Psoas muscle (tissue), 8 donors: ENCODE results near the gene UQCC5. TPM values are rescaled to one million over a fixed set of nuclear protein-coding genes. Genes with fewer than 3 reads are reported as not detected.

Experiments
- ATAC-seq, 4 donors: fragments of 200-7000 bp; cut with Tn5 transposase; one replicate each; pipeline ENCODE4 v1.9.1; 2020; ENCODE audit warnings: moderate library complexity in 3 of 4, mild to moderate bottlenecking in 2 of 4
- DNase-seq, 2 donors: peaks; one replicate each; pipeline ENCODE4 v3.0.0-alpha.2; 2020
- H3K27ac ChIP-seq: fragments of 200-600 bp; one replicate; pipeline ENCODE4 v1.8.0; 2022
- H3K27me3 ChIP-seq, 3 donors: fragments of 200-600 bp in 1 of 3; one replicate each; pipeline versions ENCODE4 v1.6.1 to v1.8.0; 2013 to 2022; ENCODE audit warnings: low read length in 2 of 3, mild to moderate bottlenecking in 2 of 3, moderate library complexity in 1 of 3; ENCODE audit not compliant: insufficient read depth in 3 of 3
- H3K36me3 ChIP-seq, 2 donors: fragments of 200-600 bp in 1 of 2; one replicate each; pipeline versions ENCODE4 v1.6.1 to v1.8.0; 2013 to 2022; ENCODE audit warnings: low read depth in 1 of 2, mild to moderate bottlenecking in 1 of 2, moderate library complexity in 1 of 2; ENCODE audit not compliant: insufficient read depth in 1 of 2
- H3K4me1 ChIP-seq: fragments of 200-600 bp; one replicate; pipeline ENCODE4 v1.8.0; 2022
- H3K4me3 ChIP-seq: fragments of 200-600 bp; one replicate; pipeline ENCODE4 v1.8.0; 2022; ENCODE audit warnings: mild to moderate bottlenecking
- H3K9me3 ChIP-seq: fragments of 200-600 bp; one replicate; pipeline ENCODE4 v1.8.0; 2022
- WGBS, 3 donors: extraction: QIAGEN DNeasy Blood & Tissue Kit; methylation state at CpG; one replicate each; pipeline versions ENCODE4 v1.1.6 to v1.1.7; 2013; 5-methylcytosine and 5-hydroxymethylcytosine counted together
- intact Hi-C, 2 donors: fragments of 100-400 bp; cut with DNase I; formaldehyde crosslinking; loops; one replicate each; pipeline versions ENCODE4 v1.11.0 to v1.14.2; 2022
- polyA plus RNA-seq, 3 donors: library from polyadenylated mRNA; stranded (reverse); fragments of 200-250 nt; gene quantifications; one replicate each; pipeline ENCODE4 v1.2.3, GENCODE V29; 2013
- total RNA-seq, 4 donors: library from RNA; stranded (reverse); fragmentation: NEBNext Ultra II Directional in 2 of 4; extraction: Animal tissue kit (Norgen Biotek cat#: 25700) in 2 of 4; gene quantifications; one replicate each; pipeline versions ENCODE4 v1.2.1 to v1.2.4, GENCODE V29; 2021 to 2023
- TF ChIP-seq, protein P1 (sequence below): fragments of 200-600 bp; IDR thresholded peaks from one replicate; pipeline ENCODE4 v1.8.0; 2022; ENCODE audit warnings: antibody characterized with exemption
- donor health status: healthy with polysubstance abuse.
- donor health status: DM: no; HTN: no; CAD: no; lungs with moderate emphysema.
- donor health status: Bipolar disorder and iron deficiency.
- donor health status: healthy.
- donor health status: DM: yes; HTN: yes; CAD: no.
- donor health status: DM: no; HTN: no; CAD: no.
- donor health status: DM: no; HTN: no; CAD: no.
- donor health status: DM: yes; HTN: yes; CAD: no.

UQCC5 gene
- total and polyA plus RNA-seq, 7 donors: 29.5 to 95.4 (median 32.7) TPM

DNA sequence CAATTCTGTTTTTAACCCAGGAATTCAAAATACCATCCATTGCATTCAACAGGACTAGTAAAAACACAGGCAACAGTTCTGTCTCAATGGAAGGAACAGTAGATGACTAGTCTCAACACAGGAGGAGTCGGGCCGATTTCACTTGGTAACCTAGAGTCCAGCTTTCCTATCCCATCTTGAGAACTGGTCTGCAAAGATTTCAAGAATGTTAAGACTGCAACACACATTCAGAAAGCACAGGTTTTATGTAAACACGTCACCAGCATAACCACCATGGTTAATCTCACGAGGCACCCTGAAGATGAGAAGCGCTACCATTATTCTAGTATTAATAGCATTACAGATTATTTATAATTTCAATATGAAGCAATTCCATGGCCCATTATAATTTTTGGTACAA is 22.0 kb downstream of the UQCC5 start:
- Histone ChIP-seq H3K9me3 (no peaks in the 10 kb centered on the region), H3K27me3 (no peaks in the 10 kb centered on the region), H3K4me3 (no peak overlapping the region), H3K27ac (no peak overlapping the region), H3K4me1 (no peaks in the 10 kb centered on the region), H3K36me3 (peaks cover 20 to 97% of the 10 kb centered on the region in 2 donors)
- DNase-seq (no peak), ATAC-seq (no peak)
- WGBS, 3 donors: 96 to 99% (median 97%) methylated on average over 5 of the region's 5 CpGs
- TF ChIP-seq, protein P1, sequence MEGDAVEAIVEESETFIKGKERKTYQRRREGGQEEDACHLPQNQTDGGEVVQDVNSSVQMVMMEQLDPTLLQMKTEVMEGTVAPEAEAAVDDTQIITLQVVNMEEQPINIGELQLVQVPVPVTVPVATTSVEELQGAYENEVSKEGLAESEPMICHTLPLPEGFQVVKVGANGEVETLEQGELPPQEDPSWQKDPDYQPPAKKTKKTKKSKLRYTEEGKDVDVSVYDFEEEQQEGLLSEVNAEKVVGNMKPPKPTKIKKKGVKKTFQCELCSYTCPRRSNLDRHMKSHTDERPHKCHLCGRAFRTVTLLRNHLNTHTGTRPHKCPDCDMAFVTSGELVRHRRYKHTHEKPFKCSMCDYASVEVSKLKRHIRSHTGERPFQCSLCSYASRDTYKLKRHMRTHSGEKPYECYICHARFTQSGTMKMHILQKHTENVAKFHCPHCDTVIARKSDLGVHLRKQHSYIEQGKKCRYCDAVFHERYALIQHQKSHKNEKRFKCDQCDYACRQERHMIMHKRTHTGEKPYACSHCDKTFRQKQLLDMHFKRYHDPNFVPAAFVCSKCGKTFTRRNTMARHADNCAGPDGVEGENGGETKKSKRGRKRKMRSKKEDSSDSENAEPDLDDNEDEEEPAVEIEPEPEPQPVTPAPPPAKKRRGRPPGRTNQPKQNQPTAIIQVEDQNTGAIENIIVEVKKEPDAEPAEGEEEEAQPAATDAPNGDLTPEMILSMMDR: no peak
- intact Hi-C loops: no loop called here

DNA sequence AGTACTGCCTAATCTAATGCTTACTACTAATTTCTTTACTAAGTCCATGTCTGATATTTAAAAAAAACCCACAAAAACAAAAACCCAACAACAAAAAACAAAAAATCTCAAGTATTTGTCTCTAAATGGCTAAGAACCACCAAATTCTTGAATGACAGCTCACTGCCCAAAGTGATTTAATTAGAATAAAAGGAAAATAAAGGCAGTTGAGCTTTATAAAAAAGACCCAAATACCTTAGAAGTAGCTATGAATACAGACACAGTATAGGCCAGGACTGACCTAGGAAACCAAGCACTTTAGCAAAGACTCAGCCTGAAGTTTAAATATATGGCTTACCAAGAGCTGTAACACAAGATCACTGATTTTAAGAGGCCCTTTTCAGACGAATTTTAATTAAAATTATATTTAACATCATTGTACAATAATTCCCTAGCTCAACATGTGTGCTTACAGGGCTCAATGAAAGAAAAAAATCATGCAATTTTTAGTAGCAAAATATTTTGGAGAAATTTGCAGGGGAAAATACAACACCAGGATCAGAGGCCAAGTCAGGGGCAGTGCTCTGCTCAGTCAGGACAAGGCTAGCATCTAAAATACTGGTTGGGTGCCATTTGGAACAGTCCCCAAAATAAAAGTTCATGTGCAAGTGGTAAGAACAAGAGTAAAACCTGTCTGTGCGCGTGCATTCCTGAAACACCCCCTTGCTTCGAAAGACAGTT is 24.8 kb downstream of the UQCC5 start:
- intact Hi-C loops: no loop called here
- Histone ChIP-seq H3K4me1 (no peaks in the 10 kb centered on the region), H3K9me3 (no peaks in the 10 kb centered on the region), H3K4me3 (no peak overlapping the region), H3K27me3 (no peaks in the 10 kb centered on the region), H3K36me3 (peaks cover 21 to 89% of the 10 kb centered on the region in 2 donors), H3K27ac (no peak overlapping the region)
- WGBS, 3 donors: 75 to 78% (median 76%) methylated on average over 4 of the region's 4 CpGs
- DNase-seq (no peak), ATAC-seq (no peak)
- TF ChIP-seq, protein P1: no peak

DNA sequence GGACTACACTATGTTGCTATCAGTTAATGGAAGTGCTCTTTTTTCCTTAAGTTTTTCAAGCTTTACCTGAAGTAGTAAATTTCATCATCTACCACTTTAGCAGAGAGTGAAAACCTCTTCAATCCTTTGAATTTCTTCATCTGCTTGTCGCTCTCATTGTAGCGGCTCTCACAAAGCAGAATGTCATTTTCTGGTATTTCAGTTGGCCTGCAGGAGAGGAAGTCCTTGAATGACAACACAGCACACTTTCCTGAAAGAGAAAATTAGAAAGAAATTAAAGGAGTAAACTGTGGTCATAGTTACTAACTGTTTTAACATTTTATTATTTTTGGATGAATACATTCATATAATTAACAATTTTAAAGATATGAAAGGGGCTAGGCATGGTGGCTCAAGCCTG is 27.6 kb downstream of the UQCC5 start:
- no peak for ATAC-seq
- Histone ChIP-seq H3K4me3 (no peak overlapping the region), H3K27ac (no peak overlapping the region), H3K27me3 (no peaks in the 10 kb centered on the region), H3K36me3 (peaks cover 17 to 83% of the 10 kb centered on the region in 2 donors), H3K9me3 (no peaks in the 10 kb centered on the region), H3K4me1 (no peaks in the 10 kb centered on the region)
- DNase-seq: no peak
- intact Hi-C loops: no loop called here
- WGBS, 3 donors: 91 to 95% (median 92%) methylated on average over 2 of the region's 2 CpGs
- TF ChIP-seq, protein P1: no peak

GRCh38 chr3:52568069-52568468 is 31.7 kb downstream of the UQCC5 start:
- intact Hi-C loops: no loop called here
- TF ChIP-seq, protein P1: no peak
- Histone ChIP-seq H3K27ac (no peak overlapping the region), H3K27me3 (no peaks in the 10 kb centered on the region), H3K36me3 (peaks cover 9 to 55% of the 10 kb centered on the region in 2 donors), H3K9me3 (no peaks in the 10 kb centered on the region), H3K4me1 (peaks cover 4% of the 10 kb centered on the region), H3K4me3 (no peak overlapping the region)
- no peak for ATAC-seq
- DNase-seq: no peak
- WGBS, 3 donors: 76 to 97% (median 85%) methylated on average over 2 of the region's 2 CpGs

DNA sequence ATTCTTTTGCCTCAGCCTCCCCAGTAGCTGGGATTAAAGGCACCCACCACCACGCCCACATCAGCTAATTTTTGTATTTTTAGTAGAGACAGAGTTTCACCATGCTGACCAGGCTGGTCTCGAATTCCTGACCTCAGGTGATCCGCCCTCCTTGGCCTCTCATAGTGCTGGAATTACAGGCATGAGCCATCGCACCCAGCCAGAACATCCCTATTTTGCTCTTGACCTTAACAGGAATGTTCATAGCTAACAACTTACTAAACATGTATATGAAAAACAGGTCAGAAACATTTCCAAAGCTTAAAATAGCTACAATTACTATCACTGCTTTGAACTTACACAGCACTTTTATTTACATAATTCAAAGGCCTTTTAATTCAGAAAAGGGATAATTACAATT is 33.7 kb downstream of the UQCC5 start:
- intact Hi-C loops: no loop called here
- peaks cover 4% of the 10 kb centered on the region for H3K4me1 ChIP-seq
- peak; percentile 32 to 84 (median 78) for ATAC-seq
- H3K27me3 ChIP-seq: no peaks in the 10 kb centered on the region
- WGBS, 3 donors: 40 to 44% (median 42%) methylated on average over 4 of the region's 4 CpGs
- DNase-seq: no peak
- no peak overlapping the region for H3K4me3 ChIP-seq
- H3K36me3 ChIP-seq: peaks cover 13 to 57% of the 10 kb centered on the region in 2 donors
- TF ChIP-seq, protein P1: no peak
- no peaks in the 10 kb centered on the region for H3K9me3 ChIP-seq
- no peak overlapping the region for H3K27ac ChIP-seq
